Lower lobe of right lung (tissue), 2 donors: ENCODE results near the gene AANAT. TPM values are rescaled to one million over a fixed set of nuclear protein-coding genes. Genes with fewer than 3 reads are reported as not detected.

Experiments
- ATAC-seq, 2 donors: fragments of 200-7000 bp; cut with Tn5 transposase; one replicate each; pipeline ENCODE4 v1.9.1; 2020 to 2022; ENCODE audit warnings: mild to moderate bottlenecking in 2 of 2, moderate library complexity in 2 of 2
- DNase-seq: peaks from one replicate; pipeline ENCODE4 v3.0.0-alpha.2; 2020
- H3K27ac ChIP-seq: fragments of 200-600 bp; one replicate; pipeline ENCODE4 v1.8.0; 2022
- H3K27me3 ChIP-seq: fragments of 200-600 bp; one replicate; pipeline ENCODE4 v1.8.0; 2022; ENCODE audit warnings: low read depth
- H3K36me3 ChIP-seq: fragments of 200-600 bp; one replicate; pipeline ENCODE4 v1.8.0; 2022; ENCODE audit warnings: mild to moderate bottlenecking
- H3K4me1 ChIP-seq: fragments of 200-600 bp; one replicate; pipeline ENCODE4 v1.8.0; 2022
- H3K4me3 ChIP-seq: fragments of 200-600 bp; one replicate; pipeline ENCODE4 v1.8.0; 2022; ENCODE audit warnings: mild to moderate bottlenecking
- H3K9me3 ChIP-seq: fragments of 200-600 bp; one replicate; pipeline ENCODE4 v1.8.0; 2022
- intact Hi-C: fragments of 100-400 bp; cut with DNase I; formaldehyde crosslinking; loops from one replicate; pipeline ENCODE4 v1.11.0; 2022
- total RNA-seq: library from RNA; stranded (reverse); fragmentation: NEBNext Ultra II Directional; extraction: Animal tissue kit (Norgen Biotek cat#: 25700); gene quantifications from one replicate; pipeline ENCODE4 v1.2.1, GENCODE V29; 2021
- TF ChIP-seq, protein P1 (sequence below): fragments of 200-600 bp; IDR thresholded peaks from one replicate; pipeline ENCODE4 v1.8.0; 2022; ENCODE audit warnings: antibody characterized with exemption, mild to moderate bottlenecking
- donor health status: DM: no; HTN: yes; CAD: no; lungs with severe emphysema.

The AANAT gene
- total RNA-seq, 1 donor from 2014 or later = not detected

DNA sequence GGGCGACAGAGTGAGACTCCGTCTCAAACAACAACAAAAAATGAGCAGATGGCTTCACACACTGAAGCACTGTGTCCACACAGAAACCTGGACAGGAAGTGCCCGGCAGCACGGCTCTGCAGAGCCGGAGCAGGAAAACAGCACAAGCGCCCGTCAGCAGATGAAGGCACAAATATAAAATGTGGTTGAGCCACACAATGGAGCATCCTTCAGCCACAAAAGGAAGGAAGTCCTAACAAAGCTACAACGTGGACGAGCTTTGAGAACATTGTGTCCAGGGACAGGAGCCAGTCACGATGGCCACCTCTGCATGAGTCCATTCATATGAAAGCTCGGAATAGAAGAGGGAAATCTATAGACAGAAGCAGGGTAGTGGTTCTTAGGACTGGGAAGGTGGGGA, 18.2 kb downstream of the AANAT start:
- peak; percentile 40 to 55 for ATAC-seq
- peaks cover 26% of the 10 kb centered on the region for H3K4me1 ChIP-seq

DNA sequence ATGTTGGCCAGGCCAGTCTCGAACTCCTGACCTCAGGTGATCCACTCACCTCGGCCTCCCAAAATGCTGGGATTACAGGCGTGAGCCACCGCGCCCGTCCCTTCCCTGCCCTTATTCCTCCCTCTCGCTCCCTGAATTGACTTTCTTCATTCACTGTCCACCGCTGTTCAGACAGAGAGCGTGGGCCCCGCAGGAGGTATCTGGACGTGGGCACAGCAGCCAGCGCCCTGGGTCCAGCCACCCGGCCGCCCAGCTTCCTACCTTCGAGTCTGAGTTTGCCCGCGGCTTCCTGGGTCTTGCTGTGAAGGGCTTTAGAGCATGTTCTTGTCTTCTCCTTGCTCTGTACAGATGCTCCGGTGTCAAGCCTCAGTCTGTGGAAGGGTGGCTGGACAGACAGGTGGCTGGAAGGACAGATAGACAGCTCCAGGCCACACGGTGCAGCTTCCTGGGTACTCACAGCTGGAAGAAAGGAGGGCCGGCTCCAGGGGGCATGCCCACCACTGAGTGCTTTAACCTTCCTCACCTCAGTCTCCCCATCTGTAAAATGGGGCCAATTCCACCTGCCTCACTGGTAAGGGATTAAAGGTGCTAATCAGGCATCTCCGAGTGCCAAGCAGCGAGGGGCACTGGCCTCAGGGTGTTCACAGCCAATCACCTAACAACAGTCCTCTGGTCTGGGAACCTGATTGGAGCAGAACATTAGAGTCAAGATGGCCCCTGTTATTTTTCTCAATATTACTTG, 20.2 kb downstream of the AANAT start:
- intact Hi-C loops = no loop called here
- Histone ChIP-seq H3K9me3 (no peaks in the 10 kb centered on the region), H3K27me3 (no peaks in the 10 kb centered on the region), H3K4me3 (no peak overlapping the region), H3K27ac (no peak overlapping the region), H3K36me3 (peaks cover 6% of the 10 kb centered on the region), H3K4me1 (peaks cover 47% of the 10 kb centered on the region)
- DNase-seq (no peak), ATAC-seq (no peak)
- TF ChIP-seq, protein P1, sequence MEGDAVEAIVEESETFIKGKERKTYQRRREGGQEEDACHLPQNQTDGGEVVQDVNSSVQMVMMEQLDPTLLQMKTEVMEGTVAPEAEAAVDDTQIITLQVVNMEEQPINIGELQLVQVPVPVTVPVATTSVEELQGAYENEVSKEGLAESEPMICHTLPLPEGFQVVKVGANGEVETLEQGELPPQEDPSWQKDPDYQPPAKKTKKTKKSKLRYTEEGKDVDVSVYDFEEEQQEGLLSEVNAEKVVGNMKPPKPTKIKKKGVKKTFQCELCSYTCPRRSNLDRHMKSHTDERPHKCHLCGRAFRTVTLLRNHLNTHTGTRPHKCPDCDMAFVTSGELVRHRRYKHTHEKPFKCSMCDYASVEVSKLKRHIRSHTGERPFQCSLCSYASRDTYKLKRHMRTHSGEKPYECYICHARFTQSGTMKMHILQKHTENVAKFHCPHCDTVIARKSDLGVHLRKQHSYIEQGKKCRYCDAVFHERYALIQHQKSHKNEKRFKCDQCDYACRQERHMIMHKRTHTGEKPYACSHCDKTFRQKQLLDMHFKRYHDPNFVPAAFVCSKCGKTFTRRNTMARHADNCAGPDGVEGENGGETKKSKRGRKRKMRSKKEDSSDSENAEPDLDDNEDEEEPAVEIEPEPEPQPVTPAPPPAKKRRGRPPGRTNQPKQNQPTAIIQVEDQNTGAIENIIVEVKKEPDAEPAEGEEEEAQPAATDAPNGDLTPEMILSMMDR = no peak

More for the DNA sequence above, 18.2 kb downstream of the AANAT start:
- no peaks in the 10 kb centered on the region for H3K9me3 ChIP-seq
- no peak overlapping the region for H3K4me3 ChIP-seq
- TF ChIP-seq, protein P1 = no peak
- H3K27ac ChIP-seq = peak overlapping the region; percentile 64
- intact Hi-C loops = no loop called here
- peak; percentile 67 for DNase-seq
- H3K27me3 ChIP-seq = no peaks in the 10 kb centered on the region
- peaks cover 15% of the 10 kb centered on the region for H3K36me3 ChIP-seq

DNA sequence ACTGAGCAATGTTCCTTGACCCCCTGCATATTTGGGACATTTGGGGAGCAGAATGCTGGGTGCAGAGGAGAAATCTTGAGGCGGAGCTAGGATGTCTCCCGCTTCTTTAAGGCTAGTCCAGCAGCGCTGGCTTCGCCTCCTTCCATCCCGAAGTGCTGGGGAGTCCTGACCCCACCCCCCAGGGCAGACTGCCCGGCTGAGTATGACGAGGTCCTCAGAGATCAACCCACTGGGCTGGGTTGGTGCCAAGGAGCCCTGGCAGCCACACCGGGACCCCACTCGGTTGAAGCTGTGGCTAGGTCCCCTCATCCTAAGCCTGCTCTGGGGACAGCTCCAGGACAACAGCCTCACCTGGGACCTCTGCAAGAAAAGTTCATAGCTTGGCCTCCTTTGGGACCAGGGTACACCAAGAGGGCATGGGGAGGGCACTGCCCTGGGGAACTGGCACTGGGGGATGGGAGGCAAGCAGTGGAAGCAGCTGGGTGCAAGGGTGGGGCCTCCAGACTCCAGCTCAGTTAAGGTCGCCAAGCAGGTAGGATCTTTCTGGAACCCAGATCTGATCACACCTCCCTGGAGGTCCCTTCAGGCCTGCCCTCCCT, 22.8 kb downstream of the AANAT start:
- Histone ChIP-seq H3K27me3 (no peaks in the 10 kb centered on the region), H3K4me1 (peaks cover 58% of the 10 kb centered on the region), H3K4me3 (no peak overlapping the region), H3K9me3 (no peaks in the 10 kb centered on the region), H3K36me3 (peaks cover 6% of the 10 kb centered on the region), H3K27ac (peak overlapping the region; percentile 3)
- TF ChIP-seq, protein P1 = no peak
- DNase-seq (no peak), ATAC-seq (no peak)
- intact Hi-C loops = no loop called here

DNA sequence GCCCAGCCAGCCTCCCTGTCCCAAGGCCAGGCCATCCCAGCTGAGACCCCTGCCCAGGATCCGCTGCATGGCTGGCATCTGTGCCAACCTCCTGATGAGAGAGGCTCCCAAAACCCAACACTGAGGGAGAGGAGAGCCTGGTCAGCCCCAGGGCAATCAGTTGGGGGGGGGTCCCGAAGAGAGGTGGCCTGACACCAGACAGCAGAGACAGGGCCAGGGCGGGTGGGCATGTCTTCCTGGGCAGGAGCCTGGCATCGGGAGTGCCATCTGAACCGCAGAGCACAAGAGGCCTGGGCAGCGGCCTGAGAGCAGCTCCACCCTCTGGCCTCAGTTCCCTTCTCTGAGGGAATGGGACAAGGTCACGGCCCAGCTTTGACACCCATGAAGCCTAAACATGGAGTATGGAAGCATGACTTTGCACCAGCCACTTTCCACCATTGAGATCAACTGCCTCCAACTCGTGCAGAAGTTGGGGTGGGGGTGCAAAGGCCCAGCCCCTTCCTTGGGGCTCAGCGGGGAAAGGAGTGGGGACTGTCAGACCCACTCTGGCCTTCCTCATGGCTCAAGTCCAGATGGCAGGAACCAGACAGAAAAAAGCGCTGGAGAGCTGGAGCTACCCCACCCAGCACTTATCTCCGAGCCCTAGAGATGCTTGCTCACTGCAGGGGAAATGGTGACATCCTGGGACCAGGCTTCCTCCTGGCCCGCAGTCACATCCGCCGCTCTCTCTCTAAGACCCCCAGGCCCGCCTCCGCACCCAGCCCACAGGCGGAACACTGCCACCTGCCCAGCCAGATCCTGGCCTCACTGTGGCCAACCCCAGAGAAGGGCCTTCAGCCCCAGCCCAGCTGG, 24.1 kb downstream of the AANAT start:
- Histone ChIP-seq H3K4me3 (peak overlapping the region; percentile 34), H3K27ac (peak overlapping the region; percentile 90), H3K4me1 (peaks cover 59% of the 10 kb centered on the region), H3K36me3 (peaks cover 6% of the 10 kb centered on the region), H3K27me3 (no peaks in the 10 kb centered on the region), H3K9me3 (no peaks in the 10 kb centered on the region)
- DNase-seq (peak; percentile 61), ATAC-seq (peak; percentile 23 to 28)
- intact Hi-C loops = no loop called here
- TF ChIP-seq, protein P1 = no peak

DNA sequence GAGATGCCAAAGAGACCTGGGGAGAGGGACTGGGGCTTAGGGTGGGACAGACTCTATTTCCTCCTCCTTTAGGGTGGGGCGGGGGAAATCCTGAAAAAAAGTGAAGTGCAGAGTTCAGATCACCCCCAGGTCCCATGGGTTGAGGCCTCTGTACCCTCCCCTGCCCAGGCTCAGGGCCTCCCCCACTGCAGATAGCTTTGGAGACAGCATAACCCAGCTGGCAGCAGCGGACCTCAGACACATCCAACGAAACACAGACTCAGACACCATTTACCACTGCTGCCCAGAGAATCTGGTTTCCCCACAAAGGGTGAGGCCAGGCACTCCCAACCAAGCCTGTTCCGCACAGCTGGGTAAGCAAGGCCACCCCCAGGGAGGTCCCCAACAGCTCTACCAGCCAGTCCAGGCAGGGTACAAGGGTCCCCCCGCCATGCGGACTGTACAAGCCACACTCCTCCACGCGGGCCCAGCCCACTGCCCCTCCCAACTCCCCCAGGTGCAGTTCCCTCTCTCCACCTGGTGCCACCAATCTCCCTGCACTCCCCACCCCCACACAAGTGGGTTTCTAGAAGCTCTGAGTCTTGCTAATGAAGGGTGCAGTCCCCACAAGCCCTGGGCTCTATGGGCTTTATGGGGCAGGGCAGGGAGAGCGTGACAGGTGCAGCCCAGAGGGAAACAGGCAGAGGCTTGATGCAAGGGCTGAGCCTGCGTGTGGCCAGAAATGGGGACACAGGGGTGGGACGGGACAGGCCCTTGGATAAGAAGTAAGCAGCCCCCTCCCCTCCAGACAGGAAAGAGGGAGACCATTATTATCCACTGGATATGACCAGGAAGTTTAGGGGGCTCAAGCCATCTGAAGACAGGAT, 25.0 kb downstream of the AANAT start:
- ATAC-seq (peak; percentile 20 to 46), DNase-seq (peak; percentile 67)
- peak overlapping the region; percentile 90 for H3K27ac ChIP-seq
- peaks cover 3% of the 10 kb centered on the region for H3K36me3 ChIP-seq
- H3K4me1 ChIP-seq = peaks cover 66% of the 10 kb centered on the region
- TF ChIP-seq, protein P1 = no peak
- H3K4me3 ChIP-seq = peak overlapping the region; percentile 34
- H3K27me3 ChIP-seq = no peaks in the 10 kb centered on the region
- no peaks in the 10 kb centered on the region for H3K9me3 ChIP-seq
- intact Hi-C loops = no loop called here
